K562 (cell line): Measurements from ENCODE around the gene EPB41L4B. TPM values are rescaled to one million over a fixed set of nuclear protein-coding genes. Genes with fewer than 3 reads are reported as not detected.

Experiments
- ATAC-seq: fragments of 200-7000 bp; cut with Tn5 transposase; 3 replicates; pipeline ENCODE4 v1.9.1; 2020; ENCODE audit warnings: moderate library complexity
- BruUV-seq: library from RNA; stranded (reverse); fragments of 400-500 nt; replicated peaks from 2 replicates; lab custom pipeline; 2021; lab: Mats Ljungman, UMichigan
- CTCF ChIA-PET: fragments of 300-600 bp; formaldehyde crosslinking; extraction: SDS; loops from one replicate; lab custom pipeline; 2021; ENCODE audit warnings: low intra/inter-chr PET ratio; lab: Yijun Ruan, JAX
- POLR2A ChIA-PET: fragments of 300-600, 350-650 bp; sonication (Branson Sonifier 250); formaldehyde crosslinking; extraction: SDS; loops from one replicate; lab custom pipeline; 2021; ENCODE audit warnings: antibody characterized with exemption, inconsistent platforms; lab: Yijun Ruan, JAX
- DNase-seq, 4 experiments: peaks; one replicate each; pipeline versions ENCODE4 v3.0.0 to v3.0.0-alpha.2; 2011 to 2018; ENCODE audit warnings: low spot score in 3 of 4, mixed read lengths in 3 of 4; ENCODE audit errors: extremely low read depth in 1 of 4
- FAIRE-seq: peaks from 2 replicates; lab custom pipeline; 2011; peaks lifted over from hg19 to GRCh38; lab: Jason Lieb, UNC
- H2AFZ ChIP-seq: 2 replicates; pipeline ENCODE4 v1.6.0; 2011; ENCODE audit warnings: low read depth, low read length, control low read depth, inconsistent platforms
- H3K27ac ChIP-seq: fragments of 200-600 bp; 3 replicates; pipeline ENCODE4 v1.8.0; 2011; ENCODE audit warnings: low read depth, mild to moderate bottlenecking, control low read depth, inconsistent platforms, low read length, moderate library complexity, mixed read lengths; ENCODE audit errors: extremely low read depth
- H3K27me3 ChIP-seq, 2 experiments: fragments of 300-600 bp in 1 of 2; 2 replicates in 1 of 2; 3 replicates in 1 of 2; pipeline versions ENCODE4 v1.6.0 to v1.8.0; 2011; ENCODE audit warnings: inconsistent platforms in 2 of 2, low read length in 2 of 2, mild to moderate bottlenecking in 1 of 2, mixed read lengths in 1 of 2, moderate library complexity in 1 of 2; ENCODE audit not compliant: control insufficient read depth in 2 of 2, insufficient read depth in 2 of 2
- H3K36me3 ChIP-seq: fragments of 300-600 bp; 3 replicates; pipeline ENCODE4 v1.8.0; 2011; ENCODE audit warnings: mild to moderate bottlenecking, low read length, inconsistent platforms; ENCODE audit not compliant: control insufficient read depth, insufficient read depth
- H3K4me1 ChIP-seq, 2 experiments: fragments of 200-600 bp in 1 of 2; replicated peaks in 1 of 2; 2 replicates in 1 of 2; 3 replicates in 1 of 2; pipeline versions ENCODE4 v1.5.1 to v1.8.0; 2011; ENCODE audit warnings: inconsistent platforms in 2 of 2, low read length in 2 of 2, mild to moderate bottlenecking in 1 of 2, mixed read lengths in 1 of 2, moderate library complexity in 1 of 2; ENCODE audit not compliant: control insufficient read depth in 2 of 2, insufficient read depth in 2 of 2
- H3K4me2 ChIP-seq: 2 replicates; pipeline ENCODE4 v1.6.1; 2011; ENCODE audit warnings: low read length, control low read depth, inconsistent platforms, mixed read lengths; ENCODE audit not compliant: insufficient read depth
- H3K4me3 ChIP-seq: fragments of 200-600 bp; sonication (generic), shearing (Covaris generic); 2 replicates; pipeline ENCODE4 v1.5.1; 2016; ENCODE audit warnings: control low read depth, inconsistent platforms
- H3K79me2 ChIP-seq: fragments of 200-600 bp; 3 replicates; pipeline ENCODE4 v1.8.0; 2011; ENCODE audit warnings: low read length, inconsistent platforms; ENCODE audit not compliant: control insufficient read depth, insufficient read depth
- H3K9ac ChIP-seq, 2 experiments: 2 replicates each; pipeline versions ENCODE4 v1.6.0 to v1.6.1; 2011; ENCODE audit warnings: low read depth in 2 of 2, low read length in 2 of 2, control low read depth in 1 of 2, inconsistent platforms in 1 of 2, mild to moderate bottlenecking in 1 of 2, mixed read lengths in 1 of 2; ENCODE audit not compliant: insufficient read depth in 1 of 2
- H3K9me1 ChIP-seq: one replicate; pipeline ENCODE4 v1.6.0; 2011; ENCODE audit warnings: inconsistent platforms, mild to moderate bottlenecking, low read length, moderate library complexity; ENCODE audit not compliant: control insufficient read depth, insufficient read depth
- H3K9me3 ChIP-seq: replicated peaks from 2 replicates; pipeline ENCODE4 v1.5.1; 2011; ENCODE audit warnings: low read depth, low read length, inconsistent platforms; ENCODE audit not compliant: control insufficient read depth, insufficient read depth
- H4K20me1 ChIP-seq: replicated peaks from 2 replicates; pipeline ENCODE4 v1.6.1; 2011; ENCODE audit warnings: low read length, inconsistent platforms, mixed read lengths; ENCODE audit not compliant: control insufficient read depth, insufficient read depth
- ATF7 ChIP-seq: fragments of 450-650 bp; IDR thresholded peaks from 2 replicates; pipeline ENCODE4 v1.7.1; 2014; ENCODE audit warnings: mild to moderate bottlenecking, moderate library complexity
- C11orf30 ChIP-seq: fragments of 450-650 bp; IDR thresholded peaks from 2 replicates; pipeline ENCODE4 v1.6.1; 2016; ENCODE audit warnings: low read depth, mild to moderate bottlenecking
- CEBPB ChIP-seq: fragments of 450-650 bp; IDR thresholded peaks from 2 replicates; pipeline ENCODE4 v1.6.1; 2016; ENCODE audit warnings: missing genetic modification characterization, missing compliant biosample characterization
- MED1 ChIP-seq: sonication (generic); formaldehyde crosslinking; IDR thresholded peaks from 2 replicates; pipeline ENCODE4 v1.8.1; 2023; ENCODE audit warnings: missing genetic modification reagents, borderline replicate concordance
- NFE2L1 ChIP-seq: fragments of 450-650 bp; IDR thresholded peaks from 2 replicates; pipeline ENCODE4 v1.6.1; 2016; ENCODE audit warnings: missing genetic modification characterization, low read depth, mild to moderate bottlenecking, missing compliant biosample characterization, moderate library complexity, borderline replicate concordance
- SMC3 ChIP-seq: conservative IDR thresholded peaks from 2 replicates; pipeline ENCODE4 v1.6.1; 2011; ENCODE audit warnings: low read depth, low read length, improper control_type of control experiment; ENCODE audit not compliant: insufficient read depth
- ZNF24 ChIP-seq: fragments of 450-650 bp; IDR thresholded peaks from 2 replicates; pipeline ENCODE4 v1.6.1; 2016
- ZNF764 ChIP-seq: fragments of 250-450 bp; sonication (Bioruptor Pico); IDR thresholded peaks from 2 replicates; pipeline ENCODE4 v1.4.0; 2020; ENCODE audit warnings: low read depth, mild to moderate bottlenecking, moderate library complexity
- in situ Hi-C: fragments of 300-500 bp; cut with MboI; formaldehyde crosslinking; loops from 4 replicates; pipeline ENCODE4 v1.15.0; 2018; ENCODE audit warnings: inconsistent platforms, mixed read lengths
- intact Hi-C: fragments of 100-400 bp; cut with micrococcal nuclease; formaldehyde crosslinking; loops from 2 replicates; pipeline ENCODE4 v1.14.2; 2022
- polyA plus RNA-seq, 8 experiments: library from polyadenylated mRNA; depleted of rRNA in 4 of 8; stranded (reverse) in 5 of 8; unstranded in 3 of 8; fragments of >200 nt; fragmentation: Nextera tagmentation in 2 of 8; fragmentation: Illumina TruSeq in 1 of 8; extraction: Ambion mirVana in 2 of 8; extraction: Trizol in 1 of 8; gene quantifications; 2 replicates each; pipeline versions ENCODE4 v1.2.1 to v1.2.3, GENCODE V29; 2011 to 2014; ENCODE audit warnings: inconsistent platforms in 1 of 8, missing spikeins in 1 of 8
- total RNA-seq, 7 experiments: library from RNA; depleted of rRNA in 6 of 7; stranded (reverse); fragments of >200 nt in 6 of 7; fragmentation: Illumina TruSeq in 2 of 7; extraction: Trizol in 2 of 7; gene quantifications; 2 replicates each; pipeline versions ENCODE4 v1.2.1 to v1.2.3, GENCODE V29; 2011 to 2021; ENCODE audit warnings: low replicate concordance in 1 of 7
- TF ChIP-seq, protein P1 (sequence below), 2 experiments: fragments of 450-650 bp in 1 of 2; sonication (generic) in 1 of 2; formaldehyde crosslinking in 1 of 2; IDR thresholded peaks in 1 of 2; conservative IDR thresholded peaks in 1 of 2; 2 replicates each; pipeline versions ENCODE4 v1.6.1 to v1.8.1; 2016 to 2023; ENCODE audit warnings: mild to moderate bottlenecking in 2 of 2, moderate library complexity in 2 of 2, inconsistent platforms in 1 of 2, missing genetic modification reagents in 1 of 2
- TF ChIP-seq, protein P2 (sequence below): sonication (generic); formaldehyde crosslinking; IDR thresholded peaks from 2 replicates; pipeline ENCODE4 v1.9.0; 2022; ENCODE audit warnings: mild to moderate bottlenecking, missing genetic modification reagents
- TF ChIP-seq, protein P3 (sequence below): fragments of 250-450 bp; sonication (Bioruptor Pico); IDR thresholded peaks from 2 replicates; pipeline ENCODE4 v1.5.0; 2022; ENCODE audit warnings: mild to moderate bottlenecking
- TF ChIP-seq, protein P4 (sequence below): sonication (generic); formaldehyde crosslinking; IDR thresholded peaks from 2 replicates; pipeline ENCODE4 v1.8.0; 2022; ENCODE audit warnings: mild to moderate bottlenecking, missing genetic modification reagents
- TF ChIP-seq, protein P5 (sequence below): IDR thresholded peaks from 3 replicates; pipeline ENCODE4 v1.6.1; 2011; ENCODE audit warnings: borderline replicate concordance, mild to moderate bottlenecking; ENCODE audit not compliant: insufficient read length, insufficient read depth

EPB41L4B gene
- total and polyA plus RNA-seq, 9 of the 15 experiments (the other 6 are each of a cell fraction or from before 2014, with no cell fraction given): 0.09 to 0.38 (median 0.21) TPM

DNA sequence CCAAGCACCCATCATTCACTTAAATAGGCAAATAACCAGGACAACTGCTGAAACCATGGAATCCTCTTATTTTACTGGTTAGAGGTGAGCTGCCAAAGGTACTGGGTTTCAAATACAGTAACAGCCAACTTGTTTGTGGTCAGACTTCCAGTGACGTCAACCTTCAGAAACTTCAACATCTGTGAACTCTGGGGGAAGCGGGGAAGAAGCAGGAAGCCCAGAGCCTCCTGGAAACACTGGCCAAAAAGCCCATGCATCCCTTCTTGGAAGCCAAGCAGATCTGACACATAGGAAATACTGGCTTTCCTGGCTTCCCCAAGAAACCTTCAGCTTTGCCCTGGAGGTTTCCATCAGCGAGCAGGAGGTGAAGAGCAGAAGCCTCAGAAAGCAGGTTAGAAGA is 148.9 kb downstream of the EPB41L4B start (continued):
- peak; percentile 54; the same call in 1 of the 2 replicates for TF ChIP-seq ATF7
- TF ChIP-seq, protein P1, sequence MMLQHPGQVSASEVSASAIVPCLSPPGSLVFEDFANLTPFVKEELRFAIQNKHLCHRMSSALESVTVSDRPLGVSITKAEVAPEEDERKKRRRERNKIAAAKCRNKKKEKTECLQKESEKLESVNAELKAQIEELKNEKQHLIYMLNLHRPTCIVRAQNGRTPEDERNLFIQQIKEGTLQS (IDR thresholded peaks at IDR 0.05): peak; percentile 18; the same call in 1 of the 2 replicates
- TF ChIP-seq, protein P1 (CRISPR knock-in tag; conservative IDR thresholded peaks at IDR 0.05): no peak
- TF ChIP-seq SMC3: no peak
- TF ChIP-seq, protein P2, sequence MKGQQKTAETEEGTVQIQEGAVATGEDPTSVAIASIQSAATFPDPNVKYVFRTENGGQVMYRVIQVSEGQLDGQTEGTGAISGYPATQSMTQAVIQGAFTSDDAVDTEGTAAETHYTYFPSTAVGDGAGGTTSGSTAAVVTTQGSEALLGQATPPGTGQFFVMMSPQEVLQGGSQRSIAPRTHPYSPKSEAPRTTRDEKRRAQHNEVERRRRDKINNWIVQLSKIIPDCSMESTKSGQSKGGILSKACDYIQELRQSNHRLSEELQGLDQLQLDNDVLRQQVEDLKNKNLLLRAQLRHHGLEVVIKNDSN (CRISPR knock-in tag): no peak

DNA sequence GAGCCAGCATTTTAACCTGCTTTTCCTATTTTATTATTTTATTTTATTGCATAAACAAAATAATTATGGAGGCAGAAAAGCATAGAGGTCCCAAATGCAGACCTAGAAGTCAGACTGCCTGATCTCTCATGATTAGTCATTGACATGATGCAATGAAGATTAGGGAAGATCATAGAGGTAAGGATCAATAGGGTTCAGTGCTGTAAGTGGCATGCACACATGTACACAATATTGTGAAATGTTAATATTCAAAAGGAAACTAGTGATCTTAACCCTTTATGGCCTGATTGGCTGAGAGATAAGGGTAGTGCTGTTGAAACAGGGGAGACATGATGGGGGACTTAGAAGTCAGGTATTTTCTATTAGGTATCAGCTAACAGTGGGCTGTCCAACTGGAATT is 152.7 kb downstream of the EPB41L4B start:
- FAIRE-seq: no peak
- TF ChIP-seq, protein P1 (IDR thresholded peaks at IDR 0.05): 0 out of 2 replicates have a peak, but pooled peaks have one; percentile 11
- TF ChIP-seq, protein P1 (CRISPR knock-in tag; conservative IDR thresholded peaks at IDR 0.05): no peak
- TF ChIP-seq, protein P3, sequence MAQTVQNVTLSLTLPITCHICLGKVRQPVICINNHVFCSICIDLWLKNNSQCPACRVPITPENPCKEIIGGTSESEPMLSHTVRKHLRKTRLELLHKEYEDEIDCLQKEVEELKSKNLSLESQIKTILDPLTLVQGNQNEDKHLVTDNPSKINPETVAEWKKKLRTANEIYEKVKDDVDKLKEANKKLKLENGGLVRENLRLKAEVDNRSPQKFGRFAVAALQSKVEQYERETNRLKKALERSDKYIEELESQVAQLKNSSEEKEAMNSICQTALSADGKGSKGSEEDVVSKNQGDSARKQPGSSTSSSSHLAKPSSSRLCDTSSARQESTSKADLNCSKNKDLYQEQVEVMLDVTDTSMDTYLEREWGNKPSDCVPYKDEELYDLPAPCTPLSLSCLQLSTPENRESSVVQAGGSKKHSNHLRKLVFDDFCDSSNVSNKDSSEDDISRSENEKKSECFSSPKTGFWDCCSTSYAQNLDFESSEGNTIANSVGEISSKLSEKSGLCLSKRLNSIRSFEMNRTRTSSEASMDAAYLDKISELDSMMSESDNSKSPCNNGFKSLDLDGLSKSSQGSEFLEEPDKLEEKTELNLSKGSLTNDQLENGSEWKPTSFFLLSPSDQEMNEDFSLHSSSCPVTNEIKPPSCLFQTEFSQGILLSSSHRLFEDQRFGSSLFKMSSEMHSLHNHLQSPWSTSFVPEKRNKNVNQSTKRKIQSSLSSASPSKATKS (CRISPR knock-in tag): no peak
- TF ChIP-seq NFE2L1 (tag) (no peak), ZNF764 (no peak), CEBPB (tag) (peak; percentile 31; the same call in 1 of the 2 replicates), ZNF24 (no peak), C11orf30 (no peak), MED1 (CRISPR knock-in tag) (no peak)
- TF ChIP-seq, protein P4, sequence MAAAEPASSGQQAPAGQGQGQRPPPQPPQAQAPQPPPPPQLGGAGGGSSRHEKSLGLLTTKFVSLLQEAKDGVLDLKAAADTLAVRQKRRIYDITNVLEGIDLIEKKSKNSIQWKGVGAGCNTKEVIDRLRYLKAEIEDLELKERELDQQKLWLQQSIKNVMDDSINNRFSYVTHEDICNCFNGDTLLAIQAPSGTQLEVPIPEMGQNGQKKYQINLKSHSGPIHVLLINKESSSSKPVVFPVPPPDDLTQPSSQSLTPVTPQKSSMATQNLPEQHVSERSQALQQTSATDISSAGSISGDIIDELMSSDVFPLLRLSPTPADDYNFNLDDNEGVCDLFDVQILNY (CRISPR knock-in tag): no peak
- TF ChIP-seq, protein P5, sequence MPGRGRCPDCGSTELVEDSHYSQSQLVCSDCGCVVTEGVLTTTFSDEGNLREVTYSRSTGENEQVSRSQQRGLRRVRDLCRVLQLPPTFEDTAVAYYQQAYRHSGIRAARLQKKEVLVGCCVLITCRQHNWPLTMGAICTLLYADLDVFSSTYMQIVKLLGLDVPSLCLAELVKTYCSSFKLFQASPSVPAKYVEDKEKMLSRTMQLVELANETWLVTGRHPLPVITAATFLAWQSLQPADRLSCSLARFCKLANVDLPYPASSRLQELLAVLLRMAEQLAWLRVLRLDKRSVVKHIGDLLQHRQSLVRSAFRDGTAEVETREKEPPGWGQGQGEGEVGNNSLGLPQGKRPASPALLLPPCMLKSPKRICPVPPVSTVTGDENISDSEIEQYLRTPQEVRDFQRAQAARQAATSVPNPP: no peak

More for the DNA sequence above, 152.7 kb downstream of the EPB41L4B start:
- Histone ChIP-seq H3K79me2 (no peaks in the 10 kb centered on the region), H3K9ac (no peak overlapping the region), H3K9me1 (no peaks in the 10 kb centered on the region), H3K27me3 (no peaks in the 10 kb centered on the region), H2AFZ (no peak overlapping the region), H3K4me1 (peaks cover 0 to 9% of the 10 kb centered on the region in 2 experiments; a peak in 1 of 5 replicates), H3K4me3 (no peak overlapping the region), H3K36me3 (no peaks in the 10 kb centered on the region), H3K27ac (no peak overlapping the region), H3K9me3 (0 out of 2 replicates have a peak, but pooled peaks cover 2% of the 10 kb centered on the region), H3K4me2 (no peak overlapping the region), H4K20me1 (no peaks in the 10 kb centered on the region)
- intact Hi-C loops: no loop called here
- in situ Hi-C loops: no loop called here
- ATAC-seq (no peak), DNase-seq (no peak)
- no TSS peak for BruUV-seq
- ChIA-PET CTCF (no interaction called here), POLR2A (interaction anchor here (0.6 kb wide), 1 partner anchor 16 kb away, joined by 3 read pairs; no protein-coding TSS in a partner anchor)
